Endothelial cell of umbilical vein (primary cell): ENCODE data around the gene FRYL. TPM values are rescaled to one million over a fixed set of nuclear protein-coding genes. Genes with fewer than 3 reads are reported as not detected.

Experiments used
- BruUV-seq: library from RNA; stranded (reverse); fragments of 400-500 nt; replicated peaks from 2 replicates; lab custom pipeline; 2021; lab: Mats Ljungman, UMichigan
- CTCF ChIA-PET: fragments of 300-600, 350-600 bp; sonication (Branson Sonifier 250); formaldehyde crosslinking; loops from one replicate; lab custom pipeline; 2021; ENCODE audit warnings: antibody characterized with exemption, inconsistent platforms; lab: Charles Lee
- POLR2A ChIA-PET: fragments of 300-600, 350-600 bp; sonication (Branson Sonifier 250); formaldehyde crosslinking; loops from one replicate; lab custom pipeline; 2021; ENCODE audit warnings: antibody characterized with exemption, inconsistent platforms; lab: Charles Lee
- DNase-seq: peaks from one replicate; pipeline ENCODE4 v3.0.0-alpha.2; 2011; ENCODE audit warnings: low read depth, low spot score
- FAIRE-seq: peaks from 2 replicates; lab custom pipeline; 2011; peaks lifted over from hg19 to GRCh38; lab: Jason Lieb, UNC
- H2AFZ ChIP-seq: 2 replicates; pipeline ENCODE4 v1.6.0; 2012; ENCODE audit warnings: low read depth, low read length, control low read depth, inconsistent platforms
- H3K27ac ChIP-seq: 2 replicates; pipeline ENCODE4 v1.5.1; 2011; ENCODE audit warnings: low read depth, mild to moderate bottlenecking, control low read depth, low read length, moderate library complexity; ENCODE audit not compliant: insufficient read depth
- H3K27me3 ChIP-seq, 2 experiments: 2 replicates each; pipeline versions ENCODE4 v1.6.0 to v1.6.1; 2011; ENCODE audit warnings: low read length in 2 of 2, mixed read lengths in 1 of 2; ENCODE audit not compliant: control insufficient read depth in 2 of 2, insufficient read depth in 2 of 2
- H3K36me3 ChIP-seq, 2 experiments: 2 replicates in 1 of 2; 3 replicates in 1 of 2; pipeline ENCODE4 v1.5.1; 2011; ENCODE audit warnings: low read length in 2 of 2, mild to moderate bottlenecking in 1 of 2, moderate library complexity in 1 of 2; ENCODE audit not compliant: control insufficient read depth in 2 of 2, insufficient read depth in 2 of 2; ENCODE audit errors: extremely low read depth in 1 of 2
- H3K4me1 ChIP-seq: 3 replicates; pipeline ENCODE4 v1.5.1; 2011; ENCODE audit warnings: mild to moderate bottlenecking, low read length; ENCODE audit not compliant: control insufficient read depth, insufficient read depth; ENCODE audit errors: extremely low read depth
- H3K4me2 ChIP-seq: 2 replicates; pipeline ENCODE4 v1.6.1; 2011; ENCODE audit warnings: low read length, control low read depth, mixed read lengths; ENCODE audit not compliant: insufficient read depth
- H3K4me3 ChIP-seq, 3 experiments: fragments of 200-600 bp in 1 of 3; sonication (generic), shearing (Covaris generic) in 1 of 3; replicated peaks in 1 of 3; 2 replicates each; pipeline ENCODE4 v1.5.1; 2011 to 2016; ENCODE audit warnings: control low read depth in 3 of 3, low read length in 3 of 3, mild to moderate bottlenecking in 2 of 3, inconsistent platforms in 1 of 3, low read depth in 1 of 3, moderate library complexity in 1 of 3; ENCODE audit not compliant: insufficient read depth in 1 of 3
- H3K79me2 ChIP-seq: 2 replicates; pipeline ENCODE4 v1.6.0; 2012; ENCODE audit warnings: low read length, inconsistent platforms; ENCODE audit not compliant: control insufficient read depth, insufficient read depth
- H3K9ac ChIP-seq: replicated peaks from 2 replicates; pipeline ENCODE3; 2011; ENCODE audit warnings: low read length, control low read depth; ENCODE audit not compliant: insufficient read depth; ENCODE audit errors: extremely low read depth
- H3K9me1 ChIP-seq: replicated peaks from 3 replicates; pipeline ENCODE4 v1.6.0; 2011; ENCODE audit warnings: mild to moderate bottlenecking, low read length; ENCODE audit not compliant: control insufficient read depth, insufficient read depth; ENCODE audit errors: extremely low read depth
- H3K9me3 ChIP-seq: replicated peaks from 2 replicates; pipeline ENCODE4 v1.5.1; 2012; ENCODE audit warnings: low read length, inconsistent platforms; ENCODE audit not compliant: control insufficient read depth, insufficient read depth
- H4K20me1 ChIP-seq: replicated peaks from 2 replicates; pipeline ENCODE3; 2011; ENCODE audit warnings: mild to moderate bottlenecking, low read length; ENCODE audit not compliant: control insufficient read depth, insufficient read depth; ENCODE audit errors: extremely low read depth
- EZH2 ChIP-seq: IDR thresholded peaks from 2 replicates; pipeline ENCODE4 v1.6.1; 2012; ENCODE audit warnings: borderline replicate concordance, low read depth, mild to moderate bottlenecking, moderate library complexity, low read length, inconsistent platforms; ENCODE audit not compliant: severe bottlenecking
- FOS ChIP-seq: IDR thresholded peaks from 2 replicates; pipeline ENCODE4 v1.6.1; 2011; ENCODE audit warnings: mild to moderate bottlenecking, low read length, moderate library complexity, borderline replicate concordance; ENCODE audit not compliant: insufficient read depth
- JUN ChIP-seq: IDR thresholded peaks from 2 replicates; pipeline ENCODE4 v1.6.1; 2011; ENCODE audit warnings: borderline replicate concordance, low read depth; ENCODE audit not compliant: insufficient read length, insufficient read depth
- MYC ChIP-seq: IDR thresholded peaks from one replicate; pipeline ENCODE4 v1.6.1; 2011; ENCODE audit warnings: mild to moderate bottlenecking, low read depth, low read length
- POLR2A ChIP-seq: IDR thresholded peaks from 2 replicates; pipeline ENCODE4 v1.6.1; 2012; ENCODE audit warnings: low read depth, mild to moderate bottlenecking, control low read depth, low read length
- POLR2AphosphoS5 ChIP-seq: IDR thresholded peaks from 2 replicates; pipeline ENCODE4 v1.6.1; 2012; ENCODE audit warnings: low read depth, mild to moderate bottlenecking, control low read depth, low read length, moderate library complexity; ENCODE audit not compliant: insufficient read depth
- dilution Hi-C: fragments of 300-500 bp; cut with MboI; formaldehyde crosslinking; loops from one replicate; pipeline ENCODE4 v1.15.0; 2019; ENCODE audit warnings: low sequenced_read_pairs; ENCODE audit not compliant: extremely low pct_ligation_motif_present
- intact Hi-C: fragments of 100-400 bp; cut with micrococcal nuclease; formaldehyde crosslinking; loops from one replicate; pipeline ENCODE4 v1.10.0; 2022
- polyA plus RNA-seq, 4 experiments: library from polyadenylated mRNA; depleted of rRNA in 3 of 4; stranded (reverse) in 3 of 4; unstranded in 1 of 4; fragments of >200 nt; gene quantifications; 2 replicates each; pipeline versions ENCODE4 v1.2.1 to v1.2.3, GENCODE V29; 2011 to 2012; ENCODE audit warnings: missing spikeins in 1 of 4
- total RNA-seq: library from RNA; stranded (reverse); gene quantifications from 2 replicates; pipeline ENCODE4 v1.2.3, GENCODE V29; 2021
- TF ChIP-seq, protein P1 (sequence below), 2 donors: IDR thresholded peaks; 1 replicate in 1 of 2; 2 replicates in 1 of 2; pipeline ENCODE4 v1.5.1; 2011; ENCODE audit warnings: low read length in 2 of 2, mild to moderate bottlenecking in 2 of 2, moderate library complexity in 2 of 2, control low read depth in 1 of 2, inconsistent platforms in 1 of 2, low read depth in 1 of 2; ENCODE audit not compliant: insufficient read depth in 1 of 2; ENCODE audit errors: extremely low read depth in 1 of 2

The FRYL gene
- total and polyA plus RNA-seq, 2 donors (not counting 3 experiments of a cell fraction or from before 2014, with no cell fraction given) = 17.0 to 84.9 TPM

GRCh38 chr4:48526406-48526805 is 253.7 kb downstream of the FRYL start:
- Histone ChIP-seq H3K27me3 (no peaks in the 10 kb centered on the region), H3K9me1 (no peaks in the 10 kb centered on the region), H3K9ac (no peak overlapping the region), H3K79me2 (no peaks in the 10 kb centered on the region), H3K36me3 (peaks cover 33 to 42% of the 10 kb centered on the region in 2 experiments), H3K4me2 (no peak overlapping the region), H4K20me1 (no peaks in the 10 kb centered on the region), H3K4me1 (no peaks in the 10 kb centered on the region), H3K9me3 (no peaks in the 10 kb centered on the region), H2AFZ (no peak overlapping the region), H3K27ac (no peak overlapping the region), H3K4me3 (no peak overlapping the region)
- FAIRE-seq (no peak), DNase-seq (no peak)
- TF ChIP-seq JUN (no peak), FOS (no peak), POLR2A (no peak), MYC (no peak), POLR2AphosphoS5 (no peak), EZH2 (no peak)
- TF ChIP-seq, protein P1, sequence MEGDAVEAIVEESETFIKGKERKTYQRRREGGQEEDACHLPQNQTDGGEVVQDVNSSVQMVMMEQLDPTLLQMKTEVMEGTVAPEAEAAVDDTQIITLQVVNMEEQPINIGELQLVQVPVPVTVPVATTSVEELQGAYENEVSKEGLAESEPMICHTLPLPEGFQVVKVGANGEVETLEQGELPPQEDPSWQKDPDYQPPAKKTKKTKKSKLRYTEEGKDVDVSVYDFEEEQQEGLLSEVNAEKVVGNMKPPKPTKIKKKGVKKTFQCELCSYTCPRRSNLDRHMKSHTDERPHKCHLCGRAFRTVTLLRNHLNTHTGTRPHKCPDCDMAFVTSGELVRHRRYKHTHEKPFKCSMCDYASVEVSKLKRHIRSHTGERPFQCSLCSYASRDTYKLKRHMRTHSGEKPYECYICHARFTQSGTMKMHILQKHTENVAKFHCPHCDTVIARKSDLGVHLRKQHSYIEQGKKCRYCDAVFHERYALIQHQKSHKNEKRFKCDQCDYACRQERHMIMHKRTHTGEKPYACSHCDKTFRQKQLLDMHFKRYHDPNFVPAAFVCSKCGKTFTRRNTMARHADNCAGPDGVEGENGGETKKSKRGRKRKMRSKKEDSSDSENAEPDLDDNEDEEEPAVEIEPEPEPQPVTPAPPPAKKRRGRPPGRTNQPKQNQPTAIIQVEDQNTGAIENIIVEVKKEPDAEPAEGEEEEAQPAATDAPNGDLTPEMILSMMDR (IDR thresholded peaks at IDR 0.05; ENCODE audit: extremely low read depth in 1 of 2, insufficient read depth in 1 of 2, low read depth in 1 of 2, low read length in 2 of 2) = no peak
- CTCF ChIA-PET = interaction anchor here (0.9 to 1.1 kb wide), 3 partner anchors 10 to 52 kb away, joined by 4 to 5 read pairs (median 4); no protein-coding TSS in a partner anchor
- intact Hi-C loops = no loop called here
- POLR2A ChIA-PET = no interaction called here
- BruUV-seq = no TSS peak
- dilution Hi-C loops = no loop called here
